Sigmoid colon (tissue), 7 donors: ENCODE data around the gene OLFM1. TPM values are rescaled to one million over a fixed set of nuclear protein-coding genes. Genes with fewer than 3 reads are reported as not detected.

ENCODE experiments used
- DNase-seq: peaks from one replicate; pipeline ENCODE4 v3.0.0-alpha.2; 2019
- H3K27ac ChIP-seq, 4 donors: fragments of 200-600 bp; sonication (generic); one replicate each; pipeline ENCODE4 v1.5.1; 2016 to 2019; ENCODE audit warnings: mild to moderate bottlenecking in 1 of 4
- H3K27me3 ChIP-seq, 3 donors: fragments of 200-600 bp; sonication (generic); one replicate each; pipeline ENCODE4 v1.5.1; 2019; ENCODE audit warnings: mild to moderate bottlenecking in 1 of 3
- H3K36me3 ChIP-seq, 4 donors: fragments of 200-600 bp; sonication (generic); one replicate each; pipeline ENCODE4 v1.5.1; 2016 to 2019
- H3K4me1 ChIP-seq, 4 donors: fragments of 200-600 bp; sonication (generic); one replicate each; pipeline ENCODE4 v1.5.1; 2017 to 2019
- H3K4me3 ChIP-seq, 4 donors: fragments of 200-600 bp; sonication (generic); one replicate each; pipeline ENCODE4 v1.5.1; 2017 to 2019; ENCODE audit warnings: mild to moderate bottlenecking in 2 of 4, moderate library complexity in 1 of 4
- H3K9me3 ChIP-seq, 4 donors: fragments of 200-600 bp in 3 of 4; sonication (generic) in 3 of 4; one replicate each; pipeline versions ENCODE4 v1.5.1 to v1.6.1; 2013 to 2019
- CTCF ChIP-seq, 4 experiments: fragments of 450-650 bp in 3 of 4; fragments of 200-600 bp in 1 of 4; IDR thresholded peaks; one replicate each; pipeline ENCODE4 v1.5.1; 2016 to 2019; ENCODE audit warnings: antibody characterized with exemption in 4 of 4, mild to moderate bottlenecking in 3 of 4, moderate library complexity in 2 of 4
- EP300 ChIP-seq, 4 donors: sonication (generic); formaldehyde crosslinking; IDR thresholded peaks; one replicate each; pipeline ENCODE4 v1.6.1; 2017; ENCODE audit warnings: antibody characterized with exemption in 4 of 4
- POLR2A ChIP-seq, 2 donors: fragments of 450-650 bp; IDR thresholded peaks; one replicate each; pipeline ENCODE4 v1.6.1; 2016; ENCODE audit warnings: antibody characterized with exemption in 2 of 2, mild to moderate bottlenecking in 2 of 2, moderate library complexity in 2 of 2
- POLR2AphosphoS5 ChIP-seq, 4 donors: sonication (generic); formaldehyde crosslinking; IDR thresholded peaks; one replicate each; pipeline ENCODE4 v1.6.1; 2017; ENCODE audit warnings: antibody characterized with exemption in 4 of 4
- WGBS, 2 donors: extraction: QIAGEN DNeasy Blood & Tissue Kit; methylation state at CpG; one replicate each; pipeline ENCODE4 v1.1.7; 2013; 5-methylcytosine and 5-hydroxymethylcytosine counted together
- intact Hi-C: fragments of 100-400 bp; cut with DNase I; formaldehyde crosslinking; loops from one replicate; pipeline ENCODE4 v1.15.1; 2023
- polyA plus RNA-seq, 3 donors: library from polyadenylated mRNA; stranded (reverse); fragments of 200-250 nt; gene quantifications; one replicate each; pipeline ENCODE4 v1.2.3, GENCODE V29; 2013
- total RNA-seq, 4 donors: library from RNA; depleted of rRNA; stranded (reverse); fragments of >200 nt; gene quantifications; one replicate each; pipeline ENCODE4 v1.1.0, GENCODE V29; 2016
- donor health status: healthy with polysubstance abuse.
- donor health status: Bipolar disorder and iron deficiency.
- donor health status: healthy.

OLFM1 gene
- total and polyA plus RNA-seq, 7 donors = 1.2 to 19.3 (median 13.6) TPM

DNA sequence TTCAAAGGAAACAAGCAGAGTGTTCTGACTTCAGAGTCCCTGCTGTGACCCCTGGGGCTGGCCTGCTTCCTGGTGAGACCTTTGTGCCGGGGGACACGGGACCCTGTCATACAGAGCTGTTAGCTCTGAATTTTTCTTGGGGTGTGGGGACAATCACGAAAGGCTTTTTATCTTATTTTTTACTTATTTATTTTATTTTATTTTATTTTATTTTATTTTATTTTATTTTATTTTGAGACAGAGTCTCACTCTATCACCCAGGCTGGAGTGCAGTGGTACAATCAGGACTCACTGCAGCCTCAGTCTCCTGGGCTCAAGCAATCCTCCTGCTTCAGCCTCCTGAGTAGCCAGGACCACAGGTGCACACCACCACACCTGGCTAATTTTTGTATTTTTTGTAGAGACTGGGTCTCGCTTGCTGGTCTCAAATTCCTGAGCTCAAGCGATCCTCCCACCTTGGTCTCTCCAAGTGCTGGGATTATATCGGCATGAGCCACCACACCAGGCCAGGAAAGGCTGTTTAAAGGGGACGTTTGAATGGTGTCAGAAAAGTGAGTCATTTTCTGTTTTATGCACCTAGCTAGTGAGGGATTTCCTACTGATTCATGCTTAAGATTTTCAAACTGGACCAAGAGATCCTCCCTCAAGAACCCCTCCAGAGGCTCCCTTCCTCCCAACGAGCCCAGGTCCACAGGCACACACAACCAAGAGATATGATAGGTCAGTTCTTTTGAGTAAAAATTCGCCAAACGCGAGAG lies 75.7 kb downstream of the OLFM1 start:
- intact Hi-C loops = no loop called here
- DNase-seq = no peak
- H3K27me3 ChIP-seq = peaks cover 0 to 61% (median 0%) of the 10 kb centered on the region in 3 donors
- TF ChIP-seq EP300 (IDR thresholded peaks at IDR 0.05) (no peak), POLR2AphosphoS5 (IDR thresholded peaks at IDR 0.05) (no peak), CTCF (IDR thresholded peaks at IDR 0.05) (no peak), POLR2A (IDR thresholded peaks at IDR 0.05) (no peak)
- no peak overlapping the region for H3K27ac ChIP-seq
- no peak overlapping the region for H3K4me3 ChIP-seq
- no peaks in the 10 kb centered on the region for H3K36me3 ChIP-seq
- WGBS, 2 donors = 72 to 82% methylated on average over 11 of the region's 11 CpGs
- no peaks in the 10 kb centered on the region for H3K4me1 ChIP-seq
- no peaks in the 10 kb centered on the region for H3K9me3 ChIP-seq

- H3K4me3 ChIP-seq = no peak overlapping the region
- DNase-seq = no peak
- TF ChIP-seq POLR2A (IDR thresholded peaks at IDR 0.05) (no peak), CTCF (IDR thresholded peaks at IDR 0.05) (no peak), EP300 (IDR thresholded peaks at IDR 0.05) (no peak), POLR2AphosphoS5 (IDR thresholded peaks at IDR 0.05) (no peak)
- no peaks in the 10 kb centered on the region for H3K9me3 ChIP-seq
- peaks cover 0 to 55% (median 0%) of the 10 kb centered on the region in 3 donors for H3K27me3 ChIP-seq
- 80% methylated on average over 11 of the region's 11 CpGs for WGBS, 2 donors
- no peaks in the 10 kb centered on the region for H3K4me1 ChIP-seq
- intact Hi-C loops = no loop called here
- H3K27ac ChIP-seq = no peak overlapping the region
- no peaks in the 10 kb centered on the region for H3K36me3 ChIP-seq
Observed at GRCh38 chr9:135164036-135164435, 76.6 kb downstream of the OLFM1 start.

- WGBS, 2 donors = 73 to 76% methylated on average over 18 of the region's 18 CpGs
- H3K27me3 ChIP-seq = peaks cover 0 to 44% (median 0%) of the 10 kb centered on the region in 3 donors
- H3K4me3 ChIP-seq = no peak overlapping the region
- no peaks in the 10 kb centered on the region for H3K4me1 ChIP-seq
- DNase-seq = no peak
- no peak overlapping the region for H3K27ac ChIP-seq
- no peak for TF ChIP-seq POLR2AphosphoS5 (IDR thresholded peaks at IDR 0.05)
- TF ChIP-seq EP300 (IDR thresholded peaks at IDR 0.05) = no peak
- TF ChIP-seq POLR2A (IDR thresholded peaks at IDR 0.05) = no peak
- TF ChIP-seq CTCF (IDR thresholded peaks at IDR 0.05) = no peak
- H3K36me3 ChIP-seq = no peaks in the 10 kb centered on the region
- intact Hi-C loops = no loop called here
- no peaks in the 10 kb centered on the region for H3K9me3 ChIP-seq
Observed at GRCh38 chr9:135165003-135165711, 77.7 kb downstream of the OLFM1 start.

- no peak overlapping the region for H3K4me3 ChIP-seq
- H3K27ac ChIP-seq = no peak overlapping the region
- TF ChIP-seq CTCF (IDR thresholded peaks at IDR 0.05) = no peak
- no peak for TF ChIP-seq POLR2A (IDR thresholded peaks at IDR 0.05)
- TF ChIP-seq EP300 (IDR thresholded peaks at IDR 0.05) = no peak
- no peak for TF ChIP-seq POLR2AphosphoS5 (IDR thresholded peaks at IDR 0.05)
- intact Hi-C loops = no loop called here
- no peak for DNase-seq
- no peaks in the 10 kb centered on the region for H3K9me3 ChIP-seq
- 76 to 79% methylated on average over 25 of the region's 25 CpGs for WGBS, 2 donors
- peaks cover 0 to 46% (median 0%) of the 10 kb centered on the region in 3 donors for H3K27me3 ChIP-seq
- H3K4me1 ChIP-seq = no peaks in the 10 kb centered on the region
- no peaks in the 10 kb centered on the region for H3K36me3 ChIP-seq
Observed at GRCh38 chr9:135165756-135166519, 78.5 kb downstream of the OLFM1 start.
